ENCODE results near the gene ARHGAP44.
"Not testable (repeated sequence)": the region's sequence is repeated elsewhere in the genome, so short reads cannot be mapped to it uniquely, and the experiment has no call there.

DNA sequence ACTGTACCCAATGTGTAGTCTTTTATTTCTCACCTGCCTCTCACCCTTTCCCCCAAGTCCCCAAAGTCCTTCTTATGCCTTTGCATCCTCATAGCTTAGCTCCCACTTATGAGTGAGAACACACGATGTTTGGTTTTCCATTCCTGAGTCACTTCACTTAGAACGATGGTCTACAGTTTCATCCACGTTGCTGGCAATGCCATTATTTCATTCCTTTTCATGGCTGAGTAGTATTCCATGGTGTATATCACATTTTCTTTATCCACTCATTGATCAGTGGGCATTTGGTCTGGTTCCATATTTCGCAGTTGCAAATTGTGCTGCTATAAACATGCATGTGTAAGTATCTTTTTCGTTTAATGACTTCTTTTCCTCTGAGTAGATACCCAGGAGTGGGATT is 89.8 kb downstream of the ARHGAP44 start:
- not testable (repeated sequence) for TF ChIP-seq SRSF1 (optimal IDR thresholded peaks at IDR 0.05; ENCODE audit: low read depth, low read length); FIP1L1 (IDR thresholded peaks at IDR 0.05; ENCODE audit: borderline replicate concordance, insufficient read depth, low read depth, low read length)

All from HepG2 (cell line).